ENCODE data around the gene FKBP15.

DNA sequence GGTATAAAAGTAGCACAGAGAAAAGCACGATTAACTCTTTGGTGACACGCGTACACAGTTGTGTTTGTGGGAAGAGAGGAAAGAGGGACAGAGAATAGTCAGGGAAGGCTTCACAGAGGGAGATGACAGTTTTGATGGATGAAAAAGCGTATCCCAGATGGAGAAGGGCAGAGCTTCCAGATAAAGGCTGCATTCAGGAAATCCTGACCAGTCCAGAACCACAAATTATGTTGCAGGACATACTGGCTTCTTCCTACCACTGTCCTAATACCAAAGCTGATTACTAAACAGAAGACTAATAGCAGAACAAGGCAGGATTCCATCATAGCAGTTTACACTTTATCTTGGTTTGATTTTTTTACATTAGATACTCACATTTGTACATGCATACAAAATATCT is 35.8 kb downstream of the FKBP15 start:
- TF ChIP-seq, protein P1, sequence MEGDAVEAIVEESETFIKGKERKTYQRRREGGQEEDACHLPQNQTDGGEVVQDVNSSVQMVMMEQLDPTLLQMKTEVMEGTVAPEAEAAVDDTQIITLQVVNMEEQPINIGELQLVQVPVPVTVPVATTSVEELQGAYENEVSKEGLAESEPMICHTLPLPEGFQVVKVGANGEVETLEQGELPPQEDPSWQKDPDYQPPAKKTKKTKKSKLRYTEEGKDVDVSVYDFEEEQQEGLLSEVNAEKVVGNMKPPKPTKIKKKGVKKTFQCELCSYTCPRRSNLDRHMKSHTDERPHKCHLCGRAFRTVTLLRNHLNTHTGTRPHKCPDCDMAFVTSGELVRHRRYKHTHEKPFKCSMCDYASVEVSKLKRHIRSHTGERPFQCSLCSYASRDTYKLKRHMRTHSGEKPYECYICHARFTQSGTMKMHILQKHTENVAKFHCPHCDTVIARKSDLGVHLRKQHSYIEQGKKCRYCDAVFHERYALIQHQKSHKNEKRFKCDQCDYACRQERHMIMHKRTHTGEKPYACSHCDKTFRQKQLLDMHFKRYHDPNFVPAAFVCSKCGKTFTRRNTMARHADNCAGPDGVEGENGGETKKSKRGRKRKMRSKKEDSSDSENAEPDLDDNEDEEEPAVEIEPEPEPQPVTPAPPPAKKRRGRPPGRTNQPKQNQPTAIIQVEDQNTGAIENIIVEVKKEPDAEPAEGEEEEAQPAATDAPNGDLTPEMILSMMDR (IDR thresholded peaks at IDR 0.05; ENCODE audit: insufficient read depth, low read depth, low read length) = no peak
- TF ChIP-seq EZH2 (IDR thresholded peaks at IDR 0.05; ENCODE audit: insufficient read depth, low read length) = no peak

Data from astrocyte (in vitro differentiated cells and primary cell).